HAP-1 (cell line): ENCODE data around the gene PEX14.

Source experiments
- DNase-seq, 2 experiments: peaks; one replicate each; pipeline ENCODE4 v3.0.0-alpha.2; 2016 to 2020; ENCODE audit warnings: low spot score in 2 of 2
- H3K27me3 ChIP-seq: fragments of 250-450 bp; sonication (Bioruptor Pico); 2 replicates; pipeline ENCODE4 v1.5.1; 2020; ENCODE audit warnings: low read depth, mild to moderate bottlenecking, moderate library complexity
- H3K36me3 ChIP-seq: fragments of 250-450 bp; sonication (Bioruptor Pico); replicated peaks from 2 replicates; pipeline ENCODE4 v1.5.1; 2020; ENCODE audit warnings: mild to moderate bottlenecking
- H3K4me1 ChIP-seq: fragments of 250-450 bp; sonication (Bioruptor Pico); 2 replicates; pipeline ENCODE4 v1.5.1; 2020; ENCODE audit warnings: mild to moderate bottlenecking
- H3K4me3 ChIP-seq: fragments of 250-450 bp; sonication (Bioruptor Pico); 2 replicates; pipeline ENCODE4 v1.5.1; 2020; ENCODE audit warnings: mild to moderate bottlenecking, moderate library complexity
- H3K9me3 ChIP-seq: fragments of 250-450 bp; sonication (Bioruptor Pico); 2 replicates; pipeline ENCODE4 v1.5.1; 2020; ENCODE audit warnings: mild to moderate bottlenecking, moderate library complexity
- in situ Hi-C: fragments of 300-500 bp; cut with MboI; formaldehyde crosslinking; loops from 3 replicates; pipeline ENCODE4 v1.14.3; 2020; ENCODE audit warnings: low sequenced_read_pairs, inconsistent platforms, mixed read lengths

The PEX14 gene

GRCh38 chr1:10657088-10657847 is 182.5 kb downstream of the PEX14 start:
- no peaks in the 10 kb centered on the region for H3K27me3 ChIP-seq
- no peaks in the 10 kb centered on the region for H3K36me3 ChIP-seq
- H3K9me3 ChIP-seq: no peaks in the 10 kb centered on the region
- in situ Hi-C loops: no loop called here
- H3K4me3 ChIP-seq: no peak overlapping the region
- DNase-seq: no peak
- no peaks in the 10 kb centered on the region for H3K4me1 ChIP-seq

DNA sequence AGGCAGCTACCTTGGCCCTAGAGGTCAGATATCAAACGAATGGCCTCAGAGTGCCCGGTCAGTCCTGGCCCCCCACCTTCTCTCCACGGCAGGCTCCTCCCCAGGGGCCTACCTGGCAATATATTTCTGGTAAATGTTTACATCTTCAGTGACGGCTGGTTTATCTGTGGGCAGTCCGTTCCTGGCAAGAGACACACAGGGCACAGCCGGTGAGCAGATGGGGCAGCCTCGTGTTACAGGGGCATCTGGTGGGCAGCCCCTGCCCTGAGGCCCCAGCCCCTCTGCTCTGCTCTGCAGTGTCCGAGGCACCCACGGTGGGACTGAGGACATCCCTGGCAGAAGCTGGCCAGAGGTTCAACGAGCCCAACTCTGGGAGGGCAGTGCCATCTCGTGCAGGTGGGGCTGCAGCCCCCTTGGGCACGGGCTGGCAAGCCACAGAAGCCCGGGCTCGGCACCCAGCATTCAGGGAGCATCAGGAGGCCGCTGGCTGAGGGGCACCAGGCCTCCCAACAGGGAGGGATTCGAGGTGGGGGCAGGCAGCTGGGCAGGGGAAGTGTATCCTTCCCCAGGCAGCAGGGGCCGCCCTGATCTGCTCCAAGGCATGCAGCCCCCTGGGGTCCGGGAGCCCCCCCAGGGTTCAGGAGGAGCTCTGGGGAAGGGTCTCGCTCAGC is 183.8 kb downstream of the PEX14 start:
- no peaks in the 10 kb centered on the region for H3K27me3 ChIP-seq
- no peaks in the 10 kb centered on the region for H3K9me3 ChIP-seq
- in situ Hi-C loops: no loop called here
- no peak for DNase-seq
- no peak overlapping the region for H3K4me3 ChIP-seq
- no peaks in the 10 kb centered on the region for H3K36me3 ChIP-seq
- H3K4me1 ChIP-seq: no peaks in the 10 kb centered on the region

DNA sequence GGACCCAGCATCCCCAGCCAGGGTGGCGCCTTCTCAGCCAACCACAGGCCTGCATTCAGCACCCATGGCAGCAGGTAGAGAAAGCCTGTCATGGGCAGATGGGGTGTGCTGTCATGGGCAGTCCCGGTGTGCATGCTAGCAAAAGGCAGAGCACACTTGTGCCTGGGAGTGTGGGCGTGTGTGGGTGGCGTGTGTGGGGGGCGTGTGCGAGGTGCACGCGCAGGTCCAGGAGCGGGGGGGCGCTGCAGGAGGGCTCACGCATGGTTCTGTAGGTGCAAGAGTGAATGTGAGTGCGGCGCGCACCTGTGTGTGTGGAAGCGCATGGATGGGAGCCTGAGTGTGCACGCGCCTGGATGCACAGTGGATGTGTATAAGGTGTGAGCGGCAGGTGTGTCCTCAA is 184.5 kb downstream of the PEX14 start:
- DNase-seq: no peak
- no peaks in the 10 kb centered on the region for H3K27me3 ChIP-seq
- no peak overlapping the region for H3K4me3 ChIP-seq
- in situ Hi-C loops: no loop called here
- no peaks in the 10 kb centered on the region for H3K36me3 ChIP-seq
- no peaks in the 10 kb centered on the region for H3K4me1 ChIP-seq
- no peaks in the 10 kb centered on the region for H3K9me3 ChIP-seq

GRCh38 chr1:10659646-10660540 is 185.1 kb downstream of the PEX14 start:
- in situ Hi-C loops: no loop called here
- Histone ChIP-seq H3K27me3 (no peaks in the 10 kb centered on the region), H3K4me1 (no peaks in the 10 kb centered on the region), H3K36me3 (no peaks in the 10 kb centered on the region), H3K4me3 (no peak overlapping the region), H3K9me3 (no peaks in the 10 kb centered on the region)
- DNase-seq: no peak

DNA sequence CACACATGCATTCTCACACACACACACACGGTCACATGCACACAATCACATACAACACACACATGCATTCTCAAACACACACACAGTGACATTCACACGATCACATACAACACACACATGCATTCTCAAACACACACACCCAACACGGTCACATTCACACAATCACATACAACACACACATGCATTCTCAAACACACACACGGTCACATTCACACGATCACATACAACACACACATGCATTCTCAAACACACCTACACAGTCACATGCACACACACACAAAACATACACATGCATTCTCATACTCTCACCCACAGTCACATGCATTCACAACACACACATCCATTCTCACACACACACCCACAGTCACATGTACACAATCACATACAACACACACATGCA is 186.7 kb downstream of the PEX14 start:
- DNase-seq: no peak
- Histone ChIP-seq H3K9me3 (no peaks in the 10 kb centered on the region), H3K36me3 (no peaks in the 10 kb centered on the region), H3K4me1 (no peaks in the 10 kb centered on the region), H3K4me3 (no peak overlapping the region), H3K27me3 (no peaks in the 10 kb centered on the region)
- in situ Hi-C loops: no loop called here

- Histone ChIP-seq H3K36me3 (no peaks in the 10 kb centered on the region), H3K9me3 (no peaks in the 10 kb centered on the region), H3K27me3 (no peaks in the 10 kb centered on the region), H3K4me1 (no peaks in the 10 kb centered on the region), H3K4me3 (no peak overlapping the region)
- DNase-seq: no peak
- in situ Hi-C loops: no loop called here
Measured at GRCh38 chr1:10662090-10662688, 187.4 kb downstream of the PEX14 start.

- no peak overlapping the region for H3K4me3 ChIP-seq
- H3K9me3 ChIP-seq: no peaks in the 10 kb centered on the region
- no peaks in the 10 kb centered on the region for H3K36me3 ChIP-seq
- no peaks in the 10 kb centered on the region for H3K27me3 ChIP-seq
- no peak for DNase-seq
- no peaks in the 10 kb centered on the region for H3K4me1 ChIP-seq
- in situ Hi-C loops: no loop called here
Measured at GRCh38 chr1:10662824-10663677, 188.3 kb downstream of the PEX14 start.

- H3K36me3 ChIP-seq: no peaks in the 10 kb centered on the region
- no peak overlapping the region for H3K4me3 ChIP-seq
- no peak for DNase-seq
- no peaks in the 10 kb centered on the region for H3K27me3 ChIP-seq
- in situ Hi-C loops: no loop called here
- no peaks in the 10 kb centered on the region for H3K9me3 ChIP-seq
- H3K4me1 ChIP-seq: no peaks in the 10 kb centered on the region
Measured at GRCh38 chr1:10663678-10664035, 188.9 kb downstream of the PEX14 start.

GRCh38 chr1:10664251-10664650 is 189.5 kb downstream of the PEX14 start:
- no peaks in the 10 kb centered on the region for H3K9me3 ChIP-seq
- H3K4me3 ChIP-seq: no peak overlapping the region
- no peaks in the 10 kb centered on the region for H3K4me1 ChIP-seq
- H3K36me3 ChIP-seq: no peaks in the 10 kb centered on the region
- no peak for DNase-seq
- no peaks in the 10 kb centered on the region for H3K27me3 ChIP-seq
- in situ Hi-C loops: no loop called here

DNA sequence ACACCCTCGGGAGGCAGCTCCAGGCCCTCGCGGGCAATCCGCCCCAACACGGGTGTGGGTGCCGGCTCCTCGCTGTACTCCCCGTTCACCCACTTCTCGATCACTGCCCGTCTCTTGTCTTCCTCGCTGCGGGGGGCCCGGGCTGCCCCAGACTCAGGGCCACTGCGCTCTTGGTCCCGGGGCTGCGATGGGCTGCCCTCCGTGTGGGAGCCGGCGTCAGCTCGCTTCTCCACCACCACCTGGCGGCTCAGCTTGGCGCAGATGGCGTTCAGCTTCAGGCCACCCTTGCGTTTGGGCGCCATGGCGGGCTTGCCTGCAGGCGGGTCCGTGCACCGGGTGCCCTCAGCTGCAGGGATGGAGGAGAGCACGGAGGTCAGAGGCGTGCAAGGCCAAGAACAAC is 190.5 kb downstream of the PEX14 start:
- in situ Hi-C loops: no loop called here
- Histone ChIP-seq H3K4me3 (no peak overlapping the region), H3K4me1 (no peaks in the 10 kb centered on the region), H3K36me3 (no peaks in the 10 kb centered on the region), H3K9me3 (no peaks in the 10 kb centered on the region), H3K27me3 (no peaks in the 10 kb centered on the region)
- DNase-seq: no peak

DNA sequence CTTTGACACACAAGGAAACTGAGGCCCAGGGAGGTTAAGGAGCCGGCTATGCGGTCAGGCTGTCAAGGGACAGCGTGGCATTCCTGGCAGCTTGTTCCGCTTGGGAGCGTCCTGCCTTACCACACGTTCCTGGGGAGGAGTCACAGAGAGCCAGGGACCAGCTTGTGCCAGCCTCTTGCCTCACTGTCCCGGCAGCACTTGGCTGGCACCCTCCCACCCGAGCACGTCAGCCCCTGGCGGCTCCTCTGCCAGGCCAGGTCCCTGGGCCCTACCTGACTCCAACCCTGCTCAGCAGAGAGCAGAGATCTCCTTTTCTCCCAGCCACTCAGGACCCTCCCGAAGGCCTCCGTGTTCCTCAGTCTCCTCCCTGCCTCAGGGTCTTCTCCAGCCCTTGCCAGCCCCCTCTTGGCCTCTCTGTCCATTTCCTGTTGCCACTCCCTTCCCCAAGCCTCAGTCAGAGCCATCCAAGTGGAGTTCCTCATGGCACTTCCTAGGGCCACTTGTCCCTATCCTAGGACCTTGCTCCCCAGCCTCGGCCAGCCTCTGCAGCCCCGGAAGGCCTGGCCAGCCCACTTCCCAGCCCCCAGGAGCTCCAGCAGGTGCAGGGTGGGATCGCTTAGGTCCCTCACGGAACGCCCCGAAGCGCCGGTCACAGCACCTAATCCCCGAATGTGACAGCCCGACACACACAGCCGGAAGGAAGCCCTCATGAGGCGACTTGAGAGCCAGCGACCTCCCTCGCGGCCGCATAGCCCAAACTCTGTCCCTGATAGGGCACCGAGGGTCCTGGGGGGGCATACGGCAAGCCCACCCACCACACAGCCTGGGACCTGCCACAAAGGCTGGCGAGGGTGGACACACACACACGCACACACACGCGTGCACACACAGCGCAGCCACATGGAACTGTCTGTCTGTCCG is 191.4 kb downstream of the PEX14 start:
- no peak for DNase-seq
- in situ Hi-C loops: no loop called here

More for the DNA sequence above, 191.4 kb downstream of the PEX14 start:
- Histone ChIP-seq H3K4me3 (no peak overlapping the region), H3K9me3 (no peaks in the 10 kb centered on the region), H3K36me3 (no peaks in the 10 kb centered on the region), H3K27me3 (no peaks in the 10 kb centered on the region), H3K4me1 (no peaks in the 10 kb centered on the region)
